HG03103 (cell line): ENCODE data around the gene AFF1.
"Not testable (repeated sequence)": the region's sequence is repeated elsewhere in the genome, so short reads cannot be mapped to it uniquely, and the experiment has no call there.

Experiments
- ATAC-seq: cut with Tn5 transposase; IDR thresholded peaks from one replicate; pipeline ENCODE4 v1.9.1; 2021; ENCODE audit warnings: low read depth; ENCODE audit not compliant: unreplicated experiment

AFF1 gene

DNA sequence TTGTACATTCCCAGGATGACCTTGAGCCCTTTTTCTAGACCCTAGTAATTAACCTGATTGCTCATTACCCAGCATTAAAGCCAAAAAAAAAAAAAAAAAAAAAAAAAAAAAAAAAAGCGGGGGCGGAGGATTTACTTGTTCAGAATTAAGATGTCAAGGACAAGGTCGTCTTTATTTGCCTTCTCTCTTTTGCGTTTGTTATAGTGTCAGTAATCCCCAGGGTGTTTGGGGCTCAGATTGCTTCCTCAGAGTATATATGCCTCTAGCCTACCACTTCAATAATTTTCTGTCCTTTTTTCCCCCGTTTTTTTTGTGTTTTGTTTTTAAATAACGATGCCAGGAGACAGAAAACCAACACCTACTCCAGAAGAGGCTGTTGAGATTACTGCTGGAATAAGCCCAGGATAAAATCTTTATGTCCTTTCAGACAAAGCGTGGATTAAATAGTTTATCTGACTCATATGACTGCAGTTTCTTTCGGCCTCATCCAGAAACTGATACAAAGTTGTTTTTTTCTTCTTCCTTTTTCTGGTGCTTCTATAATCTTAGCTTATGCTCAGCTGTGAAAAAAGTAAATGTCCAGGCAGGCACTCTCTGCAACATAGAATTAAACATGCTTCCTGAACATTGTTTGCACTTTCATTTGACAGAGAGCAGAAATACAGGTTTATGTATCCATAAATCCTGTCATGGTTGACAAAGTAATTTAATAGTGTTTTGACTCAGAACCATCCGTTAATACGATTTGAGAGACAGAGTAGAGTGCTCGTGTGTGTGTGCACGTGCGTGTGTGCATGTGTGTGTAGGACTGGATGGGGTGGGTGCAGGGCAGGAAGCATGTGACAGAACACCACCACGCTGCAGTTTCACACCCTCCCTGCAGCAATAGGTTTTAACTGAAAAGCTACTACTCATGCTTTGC is 138.6 kb downstream of the AFF1 start:
- ATAC-seq, result peak; percentile 96

DNA sequence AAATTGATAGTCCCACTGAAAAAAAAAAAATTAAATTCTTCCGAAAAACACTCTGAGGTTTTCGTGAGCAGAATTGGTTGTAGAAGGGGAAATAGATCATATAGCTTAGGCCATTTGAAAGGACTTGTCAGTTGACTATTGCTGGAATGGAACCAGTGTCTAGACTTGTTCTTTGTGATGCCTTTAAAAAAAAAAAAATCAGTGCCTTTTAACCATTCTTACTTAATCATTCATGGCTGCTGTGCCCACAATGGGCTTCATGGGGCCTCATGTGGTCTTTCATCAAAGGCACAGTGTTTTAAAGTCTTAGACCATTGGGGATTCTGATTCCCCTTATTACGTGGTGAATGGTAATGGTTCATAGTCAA is 139.3 kb downstream of the AFF1 start:
- no peak for ATAC-seq

DNA sequence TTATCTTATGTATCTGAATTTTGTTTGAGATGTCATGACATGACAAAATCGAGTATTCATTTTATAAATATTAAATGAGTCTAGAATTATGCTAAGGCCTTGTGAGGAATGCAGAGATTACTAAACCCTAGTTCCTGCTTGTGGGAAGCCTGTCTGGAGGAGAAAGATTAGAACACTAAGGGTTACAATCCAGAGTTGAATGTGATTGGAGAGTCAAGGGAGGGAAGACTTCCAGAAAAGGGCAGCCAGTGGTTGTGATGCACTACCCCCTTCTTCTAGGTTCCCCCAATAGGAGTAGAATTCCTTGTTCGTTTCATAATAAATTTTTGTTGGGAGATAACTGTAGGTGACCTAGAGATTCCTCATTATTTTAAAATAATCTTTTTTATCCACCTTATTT is 141.1 kb downstream of the AFF1 start:
- ATAC-seq, result no peak

DNA sequence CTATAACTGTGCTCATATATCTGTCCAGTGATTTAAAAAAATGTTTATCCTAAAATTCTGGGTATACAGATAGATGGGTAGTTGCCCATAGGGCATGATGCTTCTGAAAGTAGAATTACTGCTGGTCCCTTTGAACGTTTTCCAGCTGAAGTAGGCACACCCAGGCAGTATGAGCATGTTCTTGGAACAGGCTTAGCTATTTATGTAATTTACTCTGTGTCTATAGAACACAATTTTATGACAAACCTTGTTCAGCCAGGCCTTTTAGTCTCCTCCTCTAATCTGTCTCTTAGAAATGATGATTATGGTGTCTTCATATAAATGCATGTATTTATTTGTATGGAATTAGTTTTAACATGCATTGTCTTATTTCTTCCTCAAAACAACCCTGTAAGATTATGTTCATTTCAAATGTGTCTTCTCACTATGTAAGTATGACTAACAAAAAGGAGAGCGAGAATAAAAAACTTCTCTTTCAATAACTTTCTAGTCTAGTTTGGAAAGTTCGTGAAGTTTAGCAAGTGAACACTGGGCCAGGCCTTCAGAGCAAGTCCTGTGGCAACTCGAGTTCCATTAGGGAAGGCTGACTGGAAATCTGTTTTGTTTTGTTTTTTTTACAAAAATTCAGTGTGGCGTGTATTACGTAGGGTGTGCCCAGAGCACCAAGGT is 142.0 kb downstream of the AFF1 start:
- no peak for ATAC-seq

DNA sequence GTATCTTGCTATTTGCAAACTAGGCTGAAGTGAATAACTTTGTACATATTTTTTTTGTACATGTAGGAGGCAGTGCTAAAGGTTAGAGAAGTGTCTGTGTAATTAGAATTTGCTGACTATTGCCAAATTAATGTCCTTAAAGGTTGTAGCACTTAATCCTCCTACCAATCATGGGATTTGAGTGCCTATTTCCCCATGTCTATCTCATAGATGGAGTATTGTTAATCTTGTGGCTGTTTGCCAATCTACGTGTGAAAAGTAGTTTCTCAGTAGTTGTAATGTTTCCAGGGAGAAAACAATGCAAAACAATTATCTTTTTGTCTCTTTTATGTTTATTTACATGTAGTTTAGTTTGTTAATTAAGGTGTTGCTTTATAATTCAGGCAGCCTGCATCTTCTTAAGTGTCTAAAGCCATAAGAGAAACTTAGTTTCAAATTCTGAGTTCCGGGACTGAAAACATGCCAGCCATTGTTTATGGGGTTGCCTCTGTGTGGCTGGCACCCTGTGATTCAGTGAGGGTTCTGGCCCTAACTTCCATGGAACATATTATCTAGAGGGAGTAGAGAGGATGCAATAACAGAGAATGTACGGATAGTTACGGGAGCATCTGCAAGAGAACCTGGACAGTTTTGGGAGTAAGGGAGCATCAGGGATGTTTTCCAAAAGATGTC is 143.2 kb downstream of the AFF1 start:
- no peak for ATAC-seq

DNA sequence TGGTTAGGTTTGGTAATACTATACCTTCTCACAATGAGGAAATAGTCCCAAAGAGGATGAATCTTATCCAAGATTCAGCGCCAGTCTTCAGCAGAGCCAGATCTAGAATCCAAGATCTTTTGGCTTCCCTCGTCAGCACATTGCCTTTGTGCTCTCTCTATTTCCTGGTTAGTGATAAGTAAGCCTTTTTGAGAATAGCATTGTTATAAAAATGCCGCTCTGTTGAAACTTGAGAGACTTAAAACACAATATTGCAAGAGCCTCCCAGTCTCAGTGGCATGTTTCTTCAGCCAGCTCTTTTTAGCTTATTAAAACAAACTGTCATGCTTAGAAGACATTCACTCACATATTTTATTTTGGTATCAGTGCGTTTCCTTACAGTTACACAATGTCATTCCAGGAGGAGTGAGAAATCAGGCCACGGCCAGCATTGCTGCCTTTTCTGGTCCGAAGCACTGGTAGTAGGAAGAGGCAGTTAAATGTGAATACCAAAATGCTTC is 144.2 kb downstream of the AFF1 start:
- ATAC-seq, result no peak

DNA sequence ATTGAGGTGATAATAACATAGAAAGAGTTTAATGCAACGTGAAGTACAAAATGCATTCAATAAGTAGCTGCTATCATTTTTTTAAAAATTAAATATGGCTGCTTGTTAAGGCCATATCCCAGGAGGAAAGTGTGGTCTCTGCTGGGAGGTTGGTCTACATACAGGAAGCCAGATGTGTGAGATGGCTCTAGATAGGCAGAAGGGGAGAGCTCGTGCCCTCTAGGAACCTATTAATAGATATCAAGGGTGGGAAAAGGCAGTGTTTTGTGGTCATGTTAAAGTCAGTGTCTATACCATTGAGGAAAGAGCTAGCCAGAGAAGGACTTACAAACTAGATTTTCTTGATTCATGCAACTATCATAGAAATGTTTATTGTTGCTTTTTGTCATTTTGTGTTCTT is 145.2 kb downstream of the AFF1 start:
- no peak for ATAC-seq

DNA sequence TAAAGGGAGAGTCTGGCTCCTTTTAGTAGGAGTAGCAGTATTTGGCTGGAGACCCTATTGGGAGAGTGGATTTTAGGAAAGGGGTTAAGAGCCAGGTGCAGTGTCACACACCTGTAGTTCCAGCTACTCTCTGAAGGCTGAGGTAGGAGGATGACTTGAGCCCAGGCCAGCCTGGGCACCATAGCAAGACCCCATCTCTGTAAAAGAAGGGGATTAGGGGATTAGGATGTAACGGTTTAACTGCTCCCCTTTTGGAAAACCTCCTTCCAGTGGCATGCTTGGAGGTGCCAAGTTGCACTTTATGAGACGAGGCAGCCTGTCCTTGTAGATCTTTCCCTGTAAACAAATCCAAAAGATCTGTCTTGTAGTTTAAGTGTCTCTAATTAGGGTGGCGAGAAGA is 145.7 kb downstream of the AFF1 start:
- no peak for ATAC-seq

DNA sequence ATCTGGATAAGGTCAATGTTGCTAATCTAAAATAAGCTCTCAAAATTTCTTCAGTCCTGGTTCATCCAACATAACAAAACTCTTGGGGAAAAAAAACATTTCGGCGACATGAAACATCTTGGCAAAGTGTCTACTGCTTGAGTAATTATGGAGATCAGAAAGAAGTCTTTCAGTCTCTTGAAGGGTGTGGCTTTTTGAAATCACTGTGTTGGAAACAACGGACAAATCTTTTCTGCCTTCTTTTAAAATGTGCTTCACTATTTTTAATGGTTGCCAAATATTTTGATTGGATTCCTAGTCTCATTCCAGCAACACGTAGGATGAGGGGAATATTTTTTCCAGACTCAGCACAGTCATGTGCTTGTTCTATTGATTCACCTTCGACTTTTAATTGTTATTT is 147.0 kb downstream of the AFF1 start:
- ATAC-seq, result no peak

DNA sequence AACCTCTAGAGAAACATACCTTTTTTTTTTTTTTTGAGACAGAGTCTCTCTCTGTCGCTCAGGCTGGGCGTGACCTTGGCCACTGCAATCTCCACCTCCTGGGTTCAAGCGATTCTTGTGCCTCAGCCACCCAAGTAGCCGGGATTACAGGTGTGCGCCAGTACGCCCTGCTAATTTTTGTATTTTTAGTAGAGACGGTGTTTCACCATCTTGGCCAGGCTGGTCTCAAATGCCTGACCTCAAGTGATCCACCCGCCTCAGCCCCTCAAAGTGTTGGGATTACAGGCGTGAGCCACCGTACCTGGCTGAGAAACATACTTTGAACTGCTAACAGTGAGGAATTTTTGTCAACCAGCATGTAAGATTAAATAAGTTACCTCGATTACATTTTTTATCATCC is 150.9 kb downstream of the AFF1 start:
- ATAC-seq, result not testable (repeated sequence)

DNA sequence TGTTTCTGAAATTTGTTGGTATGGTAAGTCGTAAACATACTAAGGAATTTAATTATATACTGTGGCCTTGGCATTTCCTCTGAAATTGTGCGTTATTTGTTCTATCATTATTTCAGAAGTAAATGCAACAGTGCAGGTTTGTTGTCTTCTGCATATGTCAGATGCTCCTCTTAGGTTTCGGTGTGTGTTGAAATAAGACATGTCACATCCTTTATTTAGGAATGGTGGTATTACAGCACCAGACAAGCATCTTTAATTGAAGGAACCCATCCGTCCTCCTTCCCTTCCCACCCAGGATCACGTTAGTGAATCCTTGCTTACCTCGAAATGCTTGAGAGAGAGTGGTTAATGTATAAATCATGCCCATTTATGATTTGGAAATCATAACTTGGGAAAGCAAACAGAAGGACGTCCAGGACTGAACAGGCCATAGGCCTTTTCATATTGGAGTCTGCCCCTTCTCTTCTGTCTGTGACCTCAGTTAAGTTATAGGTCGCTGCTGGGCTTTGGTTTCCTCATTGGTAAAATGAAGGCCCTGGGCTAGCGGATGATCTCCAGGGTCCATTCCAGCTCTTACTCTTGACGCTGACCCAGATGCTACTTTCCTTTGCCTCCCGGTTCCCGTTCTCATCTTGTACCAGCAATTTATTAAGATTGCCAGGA is 151.5 kb downstream of the AFF1 start:
- no peak for ATAC-seq

DNA sequence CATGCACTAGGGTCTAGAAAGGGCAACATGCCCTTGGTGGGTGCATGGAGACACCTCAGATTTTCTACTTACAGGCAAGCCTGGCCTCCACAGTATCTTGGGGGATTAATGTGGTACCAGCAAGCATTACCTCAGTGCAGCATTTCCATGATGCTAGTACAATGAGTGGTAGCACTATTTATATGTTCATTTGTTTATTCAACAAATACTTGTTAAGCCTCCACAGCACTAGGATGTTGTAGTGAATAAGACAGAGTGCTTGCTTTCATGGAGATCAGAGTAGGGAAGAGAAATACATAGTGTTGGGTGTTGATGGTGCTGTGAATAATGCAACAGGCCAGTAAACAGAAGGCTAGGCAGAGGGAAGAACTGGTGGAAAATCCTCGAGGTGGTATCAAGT is 152.2 kb downstream of the AFF1 start:
- no peak for ATAC-seq

DNA sequence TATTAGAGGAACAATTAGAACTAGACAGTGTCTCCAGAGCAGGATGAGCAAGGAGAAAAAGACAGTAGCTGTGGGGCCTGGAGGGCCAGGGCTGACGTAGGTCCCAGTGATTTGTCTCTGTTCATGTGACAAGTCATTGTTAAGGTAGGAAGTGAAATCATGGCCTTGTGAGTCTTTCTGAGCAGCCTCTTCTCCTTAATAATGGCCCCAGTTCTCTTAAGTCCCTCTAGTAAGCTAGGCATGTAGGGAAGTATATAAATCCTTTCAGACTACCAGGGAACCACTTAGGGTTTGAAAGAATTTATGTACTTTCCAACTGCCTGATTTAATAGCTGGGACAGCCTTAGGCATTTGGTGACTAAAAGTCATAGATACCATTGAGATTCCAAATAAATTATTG is 152.6 kb downstream of the AFF1 start:
- ATAC-seq, result no peak

DNA sequence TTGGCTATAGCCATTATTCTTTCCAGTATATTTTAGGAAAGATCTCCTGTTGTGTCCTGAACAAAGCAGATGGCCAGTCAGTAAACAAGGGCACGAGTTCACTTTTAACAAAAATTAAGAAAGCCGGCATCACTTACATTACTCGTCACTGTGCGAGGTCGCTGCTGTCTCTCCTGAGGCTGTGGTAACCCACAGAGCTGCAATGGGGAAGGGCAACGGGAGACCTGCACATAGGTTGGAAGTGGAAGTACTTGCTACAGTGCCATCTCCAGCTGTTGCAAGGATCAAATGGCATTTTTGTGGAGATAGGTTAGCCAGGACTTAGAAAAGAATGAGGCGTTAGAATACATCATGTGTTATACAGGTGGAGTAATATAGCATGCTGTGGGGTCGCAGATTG is 153.4 kb downstream of the AFF1 start:
- no peak for ATAC-seq

DNA sequence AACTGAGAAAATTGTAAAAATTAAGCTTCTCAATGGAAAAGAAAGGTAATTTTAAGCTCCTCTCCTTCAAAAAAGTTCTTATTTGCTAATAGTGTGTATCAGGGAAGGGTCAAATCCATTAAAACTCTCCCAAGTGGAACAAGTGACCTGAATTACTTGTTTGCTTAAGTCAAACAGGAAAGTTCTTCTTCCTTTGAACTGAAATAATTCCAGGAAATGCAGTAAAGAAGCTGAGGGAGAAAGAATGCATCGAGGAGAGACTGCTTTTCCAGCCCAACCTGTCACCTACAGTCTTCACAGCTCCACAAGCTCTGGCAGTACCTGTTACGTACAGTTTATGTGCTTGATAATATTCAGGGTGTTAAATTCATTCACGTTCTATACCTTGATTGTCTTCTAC is 154.6 kb downstream of the AFF1 start:
- no peak for ATAC-seq

DNA sequence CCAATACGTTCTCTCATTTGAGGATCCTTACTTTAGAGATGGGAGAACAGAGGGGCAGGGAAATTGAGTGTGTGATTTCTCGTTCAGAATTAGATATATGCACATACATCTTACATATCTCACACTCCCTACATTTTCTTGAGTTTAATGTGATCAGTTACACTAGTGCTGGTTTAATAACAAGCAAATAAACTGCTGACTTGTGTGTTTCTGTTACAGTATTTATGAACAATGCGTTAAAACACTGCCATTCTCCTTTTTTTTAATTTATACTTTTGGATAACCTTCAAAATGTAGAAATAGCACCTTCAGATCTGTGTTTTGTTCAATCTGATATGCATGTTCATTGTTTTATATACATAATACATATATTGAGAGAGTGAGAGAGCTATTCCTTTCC is 155.5 kb downstream of the AFF1 start:
- no peak for ATAC-seq

DNA sequence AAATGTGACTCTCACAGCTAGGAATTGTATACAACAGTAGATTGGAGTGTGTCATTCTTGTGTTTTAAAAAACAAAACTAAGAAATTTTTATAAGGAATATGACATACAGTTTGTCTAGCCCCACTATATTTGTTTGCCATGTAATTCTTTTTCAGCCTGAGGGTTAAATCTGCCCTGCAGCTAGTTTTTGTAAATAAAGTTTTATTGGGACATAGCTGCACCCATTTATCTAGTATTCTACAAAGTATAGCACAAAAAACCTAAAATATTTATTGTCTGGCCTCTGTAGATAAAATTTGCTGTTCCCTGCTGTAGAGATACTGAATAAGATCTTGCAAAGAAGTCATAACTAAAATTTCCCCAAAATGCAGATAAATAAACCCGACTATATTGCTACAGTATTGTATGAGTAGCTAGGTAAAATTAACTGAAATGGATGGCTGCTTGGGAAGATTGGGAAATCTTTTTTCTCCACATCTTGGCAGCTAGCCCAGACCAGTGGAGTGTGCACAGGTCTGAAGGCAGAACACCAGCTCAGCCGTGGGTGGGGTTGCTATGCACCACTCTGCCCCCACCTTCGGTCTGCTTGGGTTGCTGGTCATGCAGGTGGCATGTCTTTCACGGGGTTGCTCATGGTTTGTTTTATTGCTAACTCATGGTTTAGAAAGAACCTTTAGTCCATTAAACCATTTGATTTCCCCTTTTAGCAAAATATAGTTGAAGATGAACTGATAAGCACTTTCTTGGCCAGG is 157.8 kb downstream of the AFF1 start:
- peak; percentile 42 for ATAC-seq

DNA sequence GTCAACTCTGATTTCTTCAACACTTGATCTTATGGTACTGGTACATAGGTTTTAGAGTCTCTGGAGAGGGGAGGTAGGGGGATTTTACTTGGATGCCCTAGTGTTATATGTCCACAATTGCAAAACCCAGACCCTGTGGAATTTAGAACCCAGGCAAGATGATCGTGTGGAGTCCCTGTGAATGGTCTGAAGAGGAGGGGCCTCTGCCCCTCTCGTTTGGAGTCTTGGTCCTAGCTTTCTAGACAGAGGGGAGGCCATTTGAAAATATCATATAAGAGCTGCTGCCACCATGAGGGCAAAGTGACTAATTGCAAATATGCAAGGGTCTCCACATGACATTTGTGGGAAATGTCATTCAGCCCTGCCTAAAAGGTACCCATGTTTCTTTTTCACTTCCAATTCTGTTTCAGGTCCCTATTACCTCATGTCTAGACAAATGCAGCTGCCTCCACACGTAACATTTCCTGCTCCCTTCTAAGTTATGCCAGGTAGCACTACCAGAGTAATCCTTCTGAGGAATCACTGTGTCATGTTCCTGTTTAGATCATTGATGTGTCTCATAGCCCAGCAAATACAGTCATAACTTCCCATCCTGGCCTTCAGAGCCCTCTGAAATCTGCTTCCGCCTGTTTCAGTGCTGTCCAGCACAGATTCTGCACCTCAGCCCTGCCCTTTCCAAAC is 158.8 kb downstream of the AFF1 start:
- peak; percentile 70 for ATAC-seq

DNA sequence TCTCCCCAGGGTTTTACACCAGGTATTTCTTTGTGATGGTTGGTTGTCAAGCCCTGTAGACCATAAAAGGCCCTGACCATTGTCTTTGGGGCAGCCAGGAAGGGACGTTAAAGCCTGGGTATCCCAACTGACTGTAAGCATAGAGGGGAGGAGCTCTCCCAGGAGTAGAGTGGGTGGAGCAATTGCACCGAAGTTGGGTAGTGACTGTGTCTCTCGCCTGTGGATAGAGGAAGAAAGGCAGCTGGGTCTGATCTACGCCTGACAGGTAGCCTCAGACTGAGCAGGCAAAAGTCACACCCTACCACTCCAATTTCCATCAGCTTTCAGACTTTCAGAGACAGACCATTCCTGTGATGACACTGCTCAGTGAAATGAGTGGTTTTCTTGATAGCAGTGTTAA is 162.3 kb downstream of the AFF1 start:
- ATAC-seq, result no peak

DNA sequence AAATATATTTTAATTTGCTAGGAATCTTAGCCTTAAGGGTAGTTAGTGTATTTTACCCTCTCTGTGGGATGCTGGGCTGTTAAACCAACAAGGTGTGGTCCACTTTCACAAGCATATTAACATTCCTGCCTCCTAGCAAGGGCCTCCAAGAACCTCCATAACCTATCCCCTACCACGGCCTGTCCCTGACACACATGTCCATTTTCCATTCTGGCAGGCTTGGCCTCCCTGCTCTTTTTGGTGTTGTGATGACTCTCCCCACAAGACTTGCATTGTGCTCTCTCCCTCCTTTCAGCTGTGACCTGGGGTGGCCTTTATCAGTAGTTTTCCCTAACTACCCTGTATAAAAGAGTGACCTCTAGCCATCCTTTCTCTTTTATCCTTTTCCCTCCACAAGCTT is 165.4 kb downstream of the AFF1 start:
- no peak for ATAC-seq
